Activated naive CD4-positive, alpha-beta T cell treated with anti-CD3 and anti-CD28 coated beads for 36 hours (primary cell): ENCODE data around the gene PDLIM4. TPM values are rescaled to one million over a fixed set of nuclear protein-coding genes. Genes with fewer than 3 reads are reported as not detected.

Experiments used
- CTCF ChIA-PET: fragments of 350-600 bp; sonication (Branson Sonifier 250); formaldehyde crosslinking; loops from one replicate; lab custom pipeline; 2021; ENCODE audit warnings: antibody characterized with exemption; lab: Charles Lee
- DNase-seq: peaks from one replicate; pipeline ENCODE4 v3.0.0-alpha.2; 2020
- H3K27ac Mint-ChIP-seq: one replicate; pipeline ENCODE4 v1.8.0; 2021; ENCODE audit warnings: mild to moderate bottlenecking, mixed read lengths
- H3K27me3 Mint-ChIP-seq: one replicate; pipeline ENCODE4 v1.8.0; 2021; ENCODE audit warnings: low read depth, mixed read lengths
- H3K36me3 Mint-ChIP-seq: one replicate; pipeline ENCODE4 v1.8.0; 2021; ENCODE audit warnings: low read depth, mixed read lengths
- H3K4me1 Mint-ChIP-seq: one replicate; pipeline ENCODE4 v1.8.0; 2021; ENCODE audit warnings: low read depth, mixed read lengths
- H3K4me3 Mint-ChIP-seq: one replicate; pipeline ENCODE4 v1.8.0; 2021; ENCODE audit warnings: mild to moderate bottlenecking, moderate library complexity, mixed read lengths
- H3K9me3 Mint-ChIP-seq: one replicate; pipeline ENCODE4 v1.8.0; 2021; ENCODE audit warnings: mixed read lengths
- intact Hi-C: fragments of 100-400 bp; cut with micrococcal nuclease; formaldehyde crosslinking; loops from one replicate; pipeline ENCODE4 v1.15.1; 2023
- total RNA-seq, 2 experiments: library from RNA; stranded (reverse); gene quantifications; one replicate each; pipeline ENCODE4 v1.2.3, GENCODE V29; 2021

Gene PDLIM4
- total RNA-seq, 2 experiments from 2014 or later: not detected

DNA sequence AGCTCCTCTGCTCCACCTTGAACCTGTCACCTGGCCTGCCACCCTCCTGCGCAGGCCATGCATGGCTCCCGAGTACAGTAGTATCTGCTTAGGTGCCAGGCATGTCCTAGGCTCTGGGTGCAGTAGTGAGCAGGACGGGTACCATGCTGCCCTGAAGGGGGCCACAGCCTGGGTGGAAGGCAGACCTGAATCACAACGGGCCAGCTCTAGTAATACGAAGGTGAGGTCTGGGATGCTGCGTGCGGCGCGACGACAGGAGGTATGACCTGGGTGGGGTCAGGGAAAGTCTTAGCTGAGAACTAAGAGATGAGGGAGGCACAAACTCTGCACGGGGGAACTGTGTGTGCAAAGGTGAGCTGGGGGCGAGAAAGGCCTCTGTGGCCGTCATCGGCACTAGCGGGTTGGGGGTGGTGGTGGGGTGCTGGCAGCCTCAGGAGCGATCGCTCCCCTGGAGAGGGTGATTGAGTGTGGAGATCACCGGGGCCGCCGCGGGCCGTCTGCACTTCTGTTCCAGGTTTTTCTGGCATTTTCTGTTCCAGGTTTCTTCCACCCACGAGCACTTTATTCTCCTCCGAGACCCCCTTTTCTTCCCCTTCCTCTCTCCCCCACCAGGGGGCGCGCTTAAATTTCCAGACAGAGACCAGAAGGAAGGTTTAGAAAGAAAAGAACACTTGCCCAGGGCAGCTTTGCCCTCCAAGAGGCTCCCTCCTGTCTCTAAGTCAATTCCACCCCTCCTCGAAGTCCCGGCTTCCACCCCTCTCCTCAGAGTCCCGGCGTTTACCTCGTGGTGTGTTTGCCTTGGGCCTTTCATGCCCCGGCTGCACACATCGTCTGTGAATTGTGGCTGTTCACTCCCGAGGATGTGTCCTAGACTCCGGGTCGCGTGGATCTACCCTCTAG lies 15.1 kb downstream of the PDLIM4 start:
- Mint-ChIP-seq H3K36me3 (no peaks in the 10 kb centered on the region), H3K4me1 (peaks cover 12% of the 10 kb centered on the region), H3K27ac (no peak overlapping the region), H3K4me3 (no peak overlapping the region), H3K9me3 (no peaks in the 10 kb centered on the region), H3K27me3 (peaks cover 20% of the 10 kb centered on the region)
- intact Hi-C loops: loop anchor here (1.0 to 5.0 kb wide), 6 partner anchors 23 to 229 kb away; partner anchors contain the start of gene SLC22A5
- peak; percentile 82 for DNase-seq
- CTCF ChIA-PET: interaction anchor here (0.6 to 3.3 kb wide), 26 partner anchors 10 to 825 kb away, joined by 3 to 13 read pairs (median 4); partner anchors contain the start of genes SLC22A4 and SLC22A5

DNA sequence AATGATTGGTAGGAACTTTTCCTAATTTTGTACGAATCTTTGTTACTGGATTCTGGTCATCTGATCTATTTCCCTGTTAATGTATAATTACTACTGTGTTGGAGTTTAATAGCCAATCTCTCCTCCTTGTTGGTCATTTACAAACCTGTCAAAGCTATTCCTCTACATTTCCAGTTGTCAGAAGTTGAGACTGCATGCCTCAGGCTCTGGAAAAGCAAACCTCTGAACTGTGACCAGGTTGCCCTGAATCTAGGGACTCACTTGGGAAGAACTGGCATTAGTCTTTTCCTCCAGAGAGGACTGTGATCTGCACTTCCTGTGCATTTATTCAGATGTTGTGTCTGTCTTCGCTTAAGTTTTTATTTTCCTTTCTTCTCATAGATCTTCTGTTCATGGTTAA lies 16.1 kb downstream of the PDLIM4 start:
- peaks cover 20% of the 10 kb centered on the region for H3K27me3 Mint-ChIP-seq

DNA sequence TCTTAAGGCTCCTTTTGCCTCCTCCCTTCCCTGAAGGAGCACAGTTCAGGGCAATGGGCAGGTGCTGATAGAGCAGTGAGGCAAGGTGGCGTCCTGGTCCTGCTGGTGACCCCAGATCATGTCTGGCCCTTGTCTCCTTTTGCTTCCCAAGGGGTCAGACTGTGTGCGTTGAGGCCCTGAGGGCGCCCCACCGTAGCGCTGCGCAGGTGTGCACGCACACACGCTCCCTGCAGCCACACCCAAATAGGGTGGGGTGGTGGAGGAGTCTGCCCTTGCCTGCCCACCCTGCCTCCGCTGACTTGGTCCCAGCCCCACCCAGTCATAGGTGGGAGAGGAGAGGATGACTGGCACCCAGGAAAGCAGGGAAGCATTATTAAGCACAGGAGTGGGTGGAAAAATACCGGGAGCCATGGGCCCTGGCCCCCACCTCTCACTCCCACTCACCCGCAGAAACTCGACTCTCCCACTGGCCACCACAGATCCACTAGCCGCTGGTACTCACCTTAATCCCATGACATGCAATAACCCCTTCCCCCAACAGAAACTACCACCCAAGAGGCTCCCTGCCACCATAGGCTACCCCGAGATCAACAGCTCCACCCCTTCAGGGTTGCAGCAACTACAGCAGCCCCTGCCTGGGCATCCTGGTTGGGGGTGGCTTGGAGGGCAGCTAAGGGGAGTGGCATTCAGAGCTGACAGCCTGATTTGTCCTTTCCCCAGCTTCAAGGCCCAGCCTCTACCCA lies 16.7 kb downstream of the PDLIM4 start:
- Mint-ChIP-seq H3K27ac (no peak overlapping the region), H3K27me3 (peaks cover 20% of the 10 kb centered on the region), H3K9me3 (no peaks in the 10 kb centered on the region), H3K36me3 (no peaks in the 10 kb centered on the region), H3K4me1 (peaks cover 12% of the 10 kb centered on the region), H3K4me3 (no peak overlapping the region)
- CTCF ChIA-PET: interaction anchor here (0.9 to 3.3 kb wide), 4 partner anchors 12 to 226 kb away, joined by 3 to 10 read pairs (median 10); no protein-coding TSS in a partner anchor
- intact Hi-C loops: loop anchor here (5.0 kb wide), 1 partner anchor 37 kb away; no protein-coding TSS in a partner anchor
- no peak for DNase-seq

More for the DNA sequence above, 16.1 kb downstream of the PDLIM4 start:
- intact Hi-C loops: loop anchor here (2.0 to 5.0 kb wide), 3 partner anchors 36 to 111 kb away; no protein-coding TSS in a partner anchor
- DNase-seq: no peak
- Mint-ChIP-seq H3K4me1 (peaks cover 12% of the 10 kb centered on the region), H3K9me3 (no peaks in the 10 kb centered on the region), H3K4me3 (no peak overlapping the region), H3K27ac (no peak overlapping the region), H3K36me3 (no peaks in the 10 kb centered on the region)
- CTCF ChIA-PET: interaction anchor here (0.9 to 3.3 kb wide), 7 partner anchors 13 to 227 kb away, joined by 3 to 13 read pairs (median 10); partner anchors contain the start of gene SLC22A5

GRCh38 chr5:132275367-132276220 lies 18.1 kb downstream of the PDLIM4 start:
- Mint-ChIP-seq H3K27me3 (peaks cover 20% of the 10 kb centered on the region), H3K4me3 (no peak overlapping the region), H3K27ac (no peak overlapping the region), H3K36me3 (no peaks in the 10 kb centered on the region), H3K9me3 (no peaks in the 10 kb centered on the region), H3K4me1 (peaks cover 12% of the 10 kb centered on the region)
- CTCF ChIA-PET: interaction anchor here (1.0 kb wide), 1 partner anchor 13 kb away, joined by 3 read pairs; no protein-coding TSS in a partner anchor
- intact Hi-C loops: no loop called here
- no peak for DNase-seq

DNA sequence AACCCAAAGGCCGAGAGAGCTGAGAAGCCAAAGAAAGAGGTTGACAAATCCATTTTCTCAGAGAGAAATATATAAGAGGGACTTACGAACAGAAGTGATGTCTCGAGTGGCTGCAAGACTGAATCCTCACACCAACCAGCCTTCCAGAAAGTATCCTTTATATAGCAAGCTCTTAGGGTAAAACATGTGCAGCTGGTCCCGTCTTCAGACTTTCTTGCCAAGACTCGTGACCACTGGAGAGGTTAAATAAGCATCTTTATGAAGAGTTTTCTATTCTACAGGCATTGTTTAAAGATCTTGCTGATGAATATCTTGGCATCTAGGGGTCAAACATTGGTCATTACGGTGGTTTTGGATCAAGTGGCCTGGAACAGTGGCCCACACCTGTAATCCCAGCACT lies 19.8 kb downstream of the PDLIM4 start:
- Mint-ChIP-seq H3K4me1 (peaks cover 6% of the 10 kb centered on the region), H3K4me3 (no peak overlapping the region), H3K9me3 (no peaks in the 10 kb centered on the region), H3K36me3 (no peaks in the 10 kb centered on the region), H3K27ac (no peak overlapping the region), H3K27me3 (peaks cover 12% of the 10 kb centered on the region)
- CTCF ChIA-PET: interaction anchor here (1.5 kb wide), 1 partner anchor 39 kb away, joined by 3 read pairs; no protein-coding TSS in a partner anchor
- DNase-seq: no peak
- intact Hi-C loops: no loop called here

DNA sequence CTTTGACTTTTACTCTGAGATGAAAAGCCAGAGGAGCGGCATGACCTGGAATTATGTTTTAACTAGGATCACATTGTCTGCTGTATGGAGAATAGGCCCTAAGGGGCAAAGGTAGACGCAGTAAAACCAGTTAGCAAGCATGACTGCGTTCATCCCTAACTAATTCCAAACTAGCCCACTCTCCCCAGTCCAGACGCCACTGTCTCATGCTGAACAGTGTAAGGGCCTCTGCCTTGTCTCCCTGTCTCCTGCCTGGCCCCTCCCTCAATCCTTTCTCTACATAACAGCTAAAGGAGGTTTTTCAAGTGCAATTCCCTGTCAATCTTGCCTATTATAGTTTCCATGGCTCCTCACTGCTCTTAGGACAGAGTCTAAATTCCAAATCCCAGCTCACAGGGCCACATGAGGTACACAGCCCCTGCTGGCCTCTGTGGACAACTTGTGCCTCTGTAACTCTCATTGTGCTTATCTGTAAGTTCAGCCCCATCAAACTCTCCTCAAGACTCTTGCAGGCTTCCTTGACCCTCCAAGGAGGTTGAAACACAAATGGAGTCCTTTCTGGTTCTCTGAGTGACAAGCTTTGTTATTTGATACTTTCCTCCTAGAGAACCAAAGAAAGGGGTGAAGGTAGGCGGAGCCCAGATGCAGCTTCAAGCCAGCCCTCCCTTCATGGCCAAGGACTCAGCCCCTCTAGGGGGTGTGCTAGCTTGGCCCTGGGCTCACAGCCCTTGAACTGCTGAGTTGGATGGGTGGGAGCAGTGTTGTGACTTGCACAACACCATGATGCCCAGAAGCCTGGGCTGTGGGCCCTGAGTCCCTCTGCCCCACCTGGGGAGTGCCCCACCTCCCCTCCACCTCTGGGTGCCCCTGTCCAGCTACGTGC lies 20.7 kb downstream of the PDLIM4 start:
- Mint-ChIP-seq H3K27me3 (peaks cover 5% of the 10 kb centered on the region), H3K27ac (no peak overlapping the region), H3K4me3 (no peak overlapping the region), H3K36me3 (no peaks in the 10 kb centered on the region), H3K4me1 (no peaks in the 10 kb centered on the region), H3K9me3 (no peaks in the 10 kb centered on the region)
- CTCF ChIA-PET: interaction anchor here (1.3 to 1.7 kb wide), 3 partner anchors 15 to 40 kb away, joined by 3 to 5 read pairs (median 3); no protein-coding TSS in a partner anchor
- intact Hi-C loops: no loop called here
- DNase-seq: peak; percentile 2

GRCh38 chr5:132279801-132280200 lies 22.3 kb downstream of the PDLIM4 start:
- no peaks in the 10 kb centered on the region for H3K36me3 Mint-ChIP-seq
- CTCF ChIA-PET: interaction anchor here (0.6 to 1.7 kb wide), 2 partner anchors 42 to 68 kb away, joined by 3 to 5 read pairs; no protein-coding TSS in a partner anchor
- H3K27me3 Mint-ChIP-seq: no peaks in the 10 kb centered on the region
- no peak overlapping the region for H3K27ac Mint-ChIP-seq
- H3K4me3 Mint-ChIP-seq: no peak overlapping the region
- intact Hi-C loops: no loop called here
- no peaks in the 10 kb centered on the region for H3K9me3 Mint-ChIP-seq
- no peaks in the 10 kb centered on the region for H3K4me1 Mint-ChIP-seq
- DNase-seq: peak; percentile 1

- no peaks in the 10 kb centered on the region for H3K27me3 Mint-ChIP-seq
- peak; percentile 0 for DNase-seq
- CTCF ChIA-PET: interaction anchor here (0.6 to 1.7 kb wide), 5 partner anchors 17 to 220 kb away, joined by 3 to 5 read pairs (median 4); partner anchors contain the start of gene SLC22A5
- H3K9me3 Mint-ChIP-seq: no peaks in the 10 kb centered on the region
- intact Hi-C loops: no loop called here
- H3K4me3 Mint-ChIP-seq: no peak overlapping the region
- H3K4me1 Mint-ChIP-seq: no peaks in the 10 kb centered on the region
- H3K27ac Mint-ChIP-seq: no peak overlapping the region
- no peaks in the 10 kb centered on the region for H3K36me3 Mint-ChIP-seq
Observed at GRCh38 chr5:132280371-132281240, 23.1 kb downstream of the PDLIM4 start.

DNA sequence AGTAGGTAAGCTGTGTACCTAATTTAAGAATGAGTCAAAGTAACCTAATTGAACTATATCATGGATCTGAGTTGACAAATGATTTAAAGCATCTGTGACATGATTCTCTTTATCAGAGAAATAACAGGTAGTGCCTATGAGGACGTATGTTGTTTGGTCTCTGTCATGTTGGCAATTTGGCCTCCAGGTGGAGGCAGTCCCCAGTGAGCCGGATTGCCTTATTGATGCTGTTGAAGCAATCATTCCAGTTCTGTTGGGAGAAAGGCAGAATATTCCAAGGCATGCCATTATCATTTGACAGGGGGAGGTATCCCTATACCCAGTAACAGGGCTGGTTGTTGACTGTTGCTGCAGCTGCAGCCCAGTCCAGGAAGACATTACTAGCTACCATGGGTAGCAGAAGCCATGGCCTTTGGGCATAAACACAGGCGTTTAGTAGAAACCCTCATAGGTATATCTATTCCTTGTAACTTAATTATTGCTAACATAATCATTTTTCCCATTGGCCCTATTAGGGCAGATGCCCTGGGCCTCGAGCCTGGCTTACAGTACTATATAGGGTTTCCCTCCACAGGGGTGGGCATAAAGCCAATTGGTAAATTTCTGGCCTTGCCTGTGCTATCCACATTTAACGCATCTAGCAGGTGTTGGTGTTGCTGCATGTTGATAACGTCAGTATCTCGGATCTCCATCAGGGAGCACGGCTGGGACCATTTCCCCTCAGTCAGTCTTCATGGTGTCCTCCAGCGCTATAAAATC lies 24.5 kb downstream of the PDLIM4 start:
- no peak overlapping the region for H3K27ac Mint-ChIP-seq
- intact Hi-C loops: no loop called here
- peak; percentile 4 for DNase-seq
- H3K4me1 Mint-ChIP-seq: no peaks in the 10 kb centered on the region
- H3K36me3 Mint-ChIP-seq: no peaks in the 10 kb centered on the region
- CTCF ChIA-PET: interaction anchor here (0.8 to 1.7 kb wide), 6 partner anchors 9 to 219 kb away, joined by 3 to 7 read pairs (median 4); partner anchors contain the start of gene SLC22A5
- no peak overlapping the region for H3K4me3 Mint-ChIP-seq
- H3K27me3 Mint-ChIP-seq: no peaks in the 10 kb centered on the region
- no peaks in the 10 kb centered on the region for H3K9me3 Mint-ChIP-seq
